Mesothelial cell of epicardium (in vitro differentiated cells): Measurements from ENCODE around the gene ADAMTS1. TPM values are rescaled to one million over a fixed set of nuclear protein-coding genes. Genes with fewer than 3 reads are reported as not detected.
A peak's percentile ranks its signal among the peaks of the same experiment; 100 is the strongest.
"Not testable (repeated sequence)": the region's sequence is repeated elsewhere in the genome, so short reads cannot be mapped to it uniquely, and the experiment has no call there.

Source experiments
- DNase-seq, 2 experiments: peaks; one replicate each; pipeline ENCODE4 v3.0.0; 2021; ENCODE audit warnings: low spot score in 2 of 2; ENCODE audit not compliant: unreplicated experiment in 2 of 2
- H3K27ac Mint-ChIP-seq: 2 replicates; pipeline ENCODE4 v1.8.0; 2021; ENCODE audit warnings: mixed read lengths
- H3K27me3 Mint-ChIP-seq: 2 replicates; pipeline ENCODE4 v1.8.0; 2021; ENCODE audit warnings: low read depth, mixed read lengths
- H3K36me3 Mint-ChIP-seq: 2 replicates; pipeline ENCODE4 v1.8.0; 2021; ENCODE audit warnings: mixed read lengths
- H3K4me1 Mint-ChIP-seq: 2 replicates; pipeline ENCODE4 v1.8.0; 2021; ENCODE audit warnings: mixed read lengths
- H3K4me3 Mint-ChIP-seq: 2 replicates; pipeline ENCODE4 v1.8.0; 2021; ENCODE audit warnings: mild to moderate bottlenecking, moderate library complexity, mixed read lengths
- H3K9me3 Mint-ChIP-seq: 2 replicates; pipeline ENCODE4 v1.8.0; 2021; ENCODE audit warnings: mixed read lengths
- total RNA-seq: library from RNA; stranded (reverse); gene quantifications from 3 replicates; pipeline ENCODE4 v1.2.1, GENCODE V29; 2021
- TF ChIP-seq, protein P1 (sequence below): fragments of 200-600 bp; sonication (generic); IDR thresholded peaks from one replicate; pipeline ENCODE4 v1.5.0; 2021; ENCODE audit warnings: antibody characterized with exemption; ENCODE audit not compliant: unreplicated experiment

The ADAMTS1 gene
- total RNA-seq, 1 donor from 2014 or later: 77.6 TPM

DNA sequence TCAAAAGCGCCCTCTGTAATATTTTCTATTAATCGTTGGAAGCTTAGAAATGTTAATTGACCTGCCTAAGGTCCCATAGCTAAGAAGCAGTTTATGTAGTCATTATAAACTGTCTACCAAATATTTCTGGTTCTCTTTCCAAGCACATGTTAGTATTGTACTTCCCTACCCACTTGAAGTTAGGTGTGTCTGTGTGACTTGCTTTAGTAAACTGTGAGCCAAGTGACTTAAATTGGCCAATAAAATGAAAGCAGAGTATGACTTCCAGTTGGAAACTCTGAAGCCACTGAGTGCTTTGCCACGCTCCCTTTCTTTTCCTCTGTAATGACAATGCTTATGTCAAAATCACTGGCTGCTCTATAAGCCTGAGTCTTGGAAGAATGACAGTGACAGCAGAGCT, 20.6 kb upstream of the ADAMTS1 start:
- no peak overlapping the region for H3K4me3 Mint-ChIP-seq
- H3K4me1 Mint-ChIP-seq: no peaks in the 10 kb centered on the region
- DNase-seq: no peak
- H3K9me3 Mint-ChIP-seq: peaks cover 15% of the 10 kb centered on the region
- no peaks in the 10 kb centered on the region for H3K27me3 Mint-ChIP-seq
- peaks cover 2% of the 10 kb centered on the region for H3K36me3 Mint-ChIP-seq
- TF ChIP-seq, protein P1, sequence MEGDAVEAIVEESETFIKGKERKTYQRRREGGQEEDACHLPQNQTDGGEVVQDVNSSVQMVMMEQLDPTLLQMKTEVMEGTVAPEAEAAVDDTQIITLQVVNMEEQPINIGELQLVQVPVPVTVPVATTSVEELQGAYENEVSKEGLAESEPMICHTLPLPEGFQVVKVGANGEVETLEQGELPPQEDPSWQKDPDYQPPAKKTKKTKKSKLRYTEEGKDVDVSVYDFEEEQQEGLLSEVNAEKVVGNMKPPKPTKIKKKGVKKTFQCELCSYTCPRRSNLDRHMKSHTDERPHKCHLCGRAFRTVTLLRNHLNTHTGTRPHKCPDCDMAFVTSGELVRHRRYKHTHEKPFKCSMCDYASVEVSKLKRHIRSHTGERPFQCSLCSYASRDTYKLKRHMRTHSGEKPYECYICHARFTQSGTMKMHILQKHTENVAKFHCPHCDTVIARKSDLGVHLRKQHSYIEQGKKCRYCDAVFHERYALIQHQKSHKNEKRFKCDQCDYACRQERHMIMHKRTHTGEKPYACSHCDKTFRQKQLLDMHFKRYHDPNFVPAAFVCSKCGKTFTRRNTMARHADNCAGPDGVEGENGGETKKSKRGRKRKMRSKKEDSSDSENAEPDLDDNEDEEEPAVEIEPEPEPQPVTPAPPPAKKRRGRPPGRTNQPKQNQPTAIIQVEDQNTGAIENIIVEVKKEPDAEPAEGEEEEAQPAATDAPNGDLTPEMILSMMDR: no peak
- H3K27ac Mint-ChIP-seq: no peak overlapping the region

DNA sequence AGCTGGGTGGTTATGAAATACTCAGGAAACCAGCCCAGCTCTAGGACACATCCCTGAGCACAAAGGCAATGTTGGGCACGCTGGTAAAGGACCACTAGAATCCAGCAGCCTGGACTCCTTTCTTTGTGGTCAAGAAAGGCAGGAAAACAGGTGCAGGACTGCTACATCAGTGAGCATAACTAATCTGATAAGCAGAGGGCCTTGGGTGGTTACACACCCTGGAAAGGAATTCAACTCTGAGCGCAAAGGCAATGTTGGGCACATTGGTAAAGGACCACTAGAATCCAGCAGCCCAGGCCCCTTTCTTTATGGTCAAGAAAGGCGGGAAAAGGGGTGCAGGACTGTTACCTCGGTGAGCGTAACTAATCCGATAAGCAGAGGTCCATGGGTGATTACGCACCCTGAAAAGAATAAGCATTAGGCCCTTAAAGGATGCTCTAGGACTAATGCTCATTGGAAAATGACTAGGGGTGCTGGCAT, 11.7 kb upstream of the ADAMTS1 start:
- H3K4me1 Mint-ChIP-seq, H3K36me3 Mint-ChIP-seq, H3K4me3 Mint-ChIP-seq, DNase-seq, H3K27me3 Mint-ChIP-seq, H3K27ac Mint-ChIP-seq: not testable (repeated sequence)
- H3K9me3 Mint-ChIP-seq: peaks cover 23% of the 10 kb centered on the region

DNA sequence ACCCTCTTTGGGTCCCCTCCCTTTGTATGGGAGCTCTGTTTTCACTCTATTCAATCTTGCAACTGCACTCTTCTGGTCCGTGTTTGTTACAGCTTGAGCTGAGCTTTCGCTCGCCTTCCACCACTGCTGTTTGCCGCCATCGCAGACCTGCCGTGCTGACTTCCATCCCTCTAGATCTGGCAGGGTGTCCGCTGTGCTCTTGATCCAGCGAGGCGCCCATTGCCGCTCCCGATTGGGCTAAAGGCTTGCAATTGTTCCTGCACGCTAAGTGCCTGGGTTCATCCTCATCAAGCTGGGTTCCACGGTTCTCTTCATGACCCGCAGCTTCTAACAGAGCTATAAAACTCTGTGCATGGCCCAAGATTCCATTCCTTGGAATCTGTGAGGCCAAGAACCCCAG, 9.5 kb upstream of the ADAMTS1 start:
- H3K27ac Mint-ChIP-seq, H3K4me3 Mint-ChIP-seq, DNase-seq, H3K9me3 Mint-ChIP-seq, H3K27me3 Mint-ChIP-seq, H3K36me3 Mint-ChIP-seq: not testable (repeated sequence)
- H3K4me1 Mint-ChIP-seq: peaks cover 11% of the 10 kb centered on the region

DNA sequence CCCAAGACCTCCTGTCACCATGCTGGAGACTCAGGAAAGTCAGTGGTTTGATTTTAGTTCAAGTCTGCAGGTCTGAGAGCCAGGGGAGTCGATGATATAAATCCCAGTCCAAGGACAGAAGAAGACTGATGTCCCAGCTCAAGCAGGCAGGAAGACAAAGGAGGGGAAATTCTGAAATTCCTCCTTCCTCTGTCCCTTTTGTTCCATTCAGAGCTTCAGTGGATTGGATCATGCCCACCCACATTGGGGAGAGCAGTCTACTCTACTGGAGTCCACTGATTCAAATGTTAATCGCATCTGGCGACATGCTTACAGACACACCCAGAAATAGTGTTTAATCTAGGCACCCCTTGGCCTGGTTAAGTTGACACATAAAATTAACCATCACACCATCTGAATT, 7.2 kb upstream of the ADAMTS1 start:
- TF ChIP-seq, protein P1: no peak
- H3K27me3 Mint-ChIP-seq: no peaks in the 10 kb centered on the region
- H3K4me3 Mint-ChIP-seq: no peak overlapping the region
- H3K36me3 Mint-ChIP-seq: no peaks in the 10 kb centered on the region
- no peak overlapping the region for H3K27ac Mint-ChIP-seq
- H3K4me1 Mint-ChIP-seq: peaks cover 16% of the 10 kb centered on the region
- DNase-seq: no peak
- no peaks in the 10 kb centered on the region for H3K9me3 Mint-ChIP-seq

DNA sequence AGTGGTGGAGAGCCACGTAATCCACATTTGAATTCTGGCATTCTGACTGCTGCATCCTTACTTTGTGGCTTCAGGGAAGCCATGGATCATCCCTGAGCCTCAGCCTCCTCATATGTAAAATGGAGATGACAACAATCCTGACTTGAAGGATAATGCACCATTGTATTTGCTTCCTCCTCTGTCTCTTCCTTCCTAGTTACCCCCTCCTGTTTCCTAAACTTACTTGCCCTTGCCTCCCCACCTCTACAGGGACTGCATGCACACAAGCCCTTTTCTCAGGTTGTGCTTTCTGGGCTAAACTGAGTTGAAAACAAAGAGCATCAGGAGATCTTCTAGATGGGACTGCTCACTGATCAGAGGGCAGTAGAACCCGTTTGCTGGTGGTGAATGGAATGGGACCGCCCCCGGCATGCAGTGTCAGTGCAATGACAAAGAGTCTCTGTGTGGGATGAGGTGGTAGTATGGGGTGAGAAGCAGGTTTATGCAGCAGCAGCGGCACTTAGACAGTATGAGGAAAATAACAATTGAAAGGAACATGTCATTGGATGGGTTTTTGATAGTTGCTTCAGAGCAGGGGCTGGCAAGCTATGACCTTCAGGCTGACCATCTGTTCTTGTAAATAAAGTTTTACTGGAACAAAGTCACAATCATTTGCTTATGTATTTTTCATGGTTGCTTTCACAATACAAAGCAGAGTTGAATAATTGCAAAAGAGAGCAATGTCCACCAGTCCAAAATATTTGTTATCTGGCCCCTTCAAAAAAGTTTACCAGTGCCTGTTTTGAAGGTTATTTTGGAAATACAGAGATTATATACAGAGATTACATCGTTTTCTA, 6.1 kb upstream of the ADAMTS1 start:
- H3K27ac Mint-ChIP-seq: no peak overlapping the region

DNA sequence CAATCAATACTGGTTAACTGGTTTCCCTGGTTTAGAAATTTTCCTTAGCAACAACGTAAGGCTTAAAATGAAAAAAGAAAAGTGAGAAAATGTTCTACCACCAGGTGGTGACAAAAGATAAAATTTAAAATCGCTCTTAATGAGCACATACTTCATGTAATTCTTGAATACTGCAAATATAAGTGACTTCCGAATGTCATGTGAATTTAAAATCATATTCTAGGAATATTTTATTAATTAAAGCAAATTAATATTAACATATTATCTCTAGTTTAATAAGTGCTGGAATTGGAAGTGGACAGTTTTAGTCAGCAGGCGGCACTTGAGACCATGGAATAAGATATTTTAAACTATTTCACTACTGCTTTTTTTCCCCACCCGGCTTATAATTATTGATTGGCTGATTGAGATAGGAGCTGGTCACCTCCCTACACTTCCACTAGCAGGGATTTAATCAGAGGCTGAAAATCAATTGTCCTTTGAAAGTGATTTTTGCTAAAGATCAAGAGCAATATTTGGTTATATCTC, 5.0 kb upstream of the ADAMTS1 start:
- peaks cover 28% of the 10 kb centered on the region for H3K4me1 Mint-ChIP-seq
- no peak overlapping the region for H3K27ac Mint-ChIP-seq
- H3K4me3 Mint-ChIP-seq: peak overlapping the region; percentile 32
- H3K27me3 Mint-ChIP-seq: no peaks in the 10 kb centered on the region
- TF ChIP-seq, protein P1: peak; percentile 82
- H3K9me3 Mint-ChIP-seq: no peaks in the 10 kb centered on the region
- no peak for DNase-seq
- H3K36me3 Mint-ChIP-seq: no peaks in the 10 kb centered on the region

More for the DNA sequence above, 6.1 kb upstream of the ADAMTS1 start:
- DNase-seq: no peak
- TF ChIP-seq, protein P1: no peak
- Mint-ChIP-seq H3K4me1 (peaks cover 25% of the 10 kb centered on the region), H3K36me3 (no peaks in the 10 kb centered on the region), H3K9me3 (no peaks in the 10 kb centered on the region), H3K27me3 (no peaks in the 10 kb centered on the region), H3K4me3 (no peak overlapping the region)
